BE2C (cell line): Measurements from ENCODE around the gene CD27.

Experiments
- DNase-seq: peaks from one replicate; pipeline ENCODE4 v3.0.0-alpha.2; 2020
- H3K27me3 ChIP-seq: fragments of 250-450 bp; sonication (Bioruptor Pico); 2 replicates; pipeline ENCODE4 v1.5.1; 2020; ENCODE audit warnings: mild to moderate bottlenecking
- H3K36me3 ChIP-seq: fragments of 250-450 bp; sonication (Bioruptor Pico); 2 replicates; pipeline ENCODE4 v1.5.1; 2020; ENCODE audit warnings: mild to moderate bottlenecking
- H3K4me1 ChIP-seq: fragments of 250-450 bp; sonication (Bioruptor Pico); 2 replicates; pipeline ENCODE4 v1.5.1; 2020
- H3K4me3 ChIP-seq: 2 replicates; pipeline ENCODE4 v1.5.1; 2011; ENCODE audit warnings: low read depth, low read length
- H3K9me3 ChIP-seq: fragments of 250-450 bp; sonication (Bioruptor Pico); 2 replicates; pipeline ENCODE4 v1.5.1; 2020
- CTCF ChIP-seq: IDR thresholded peaks from 2 replicates; pipeline ENCODE4 v1.5.1; 2012; ENCODE audit warnings: mild to moderate bottlenecking, low read depth, low read length

CD27 gene

GRCh38 chr12:6459004-6459337 lies 14.2 kb downstream of the CD27 start:
- peaks cover 35% of the 10 kb centered on the region for H3K36me3 ChIP-seq
- DNase-seq = no peak
- no peak overlapping the region for H3K4me3 ChIP-seq
- no peaks in the 10 kb centered on the region for H3K9me3 ChIP-seq
- H3K4me1 ChIP-seq = no peaks in the 10 kb centered on the region
- no peak for TF ChIP-seq CTCF
- no peaks in the 10 kb centered on the region for H3K27me3 ChIP-seq

- no peaks in the 10 kb centered on the region for H3K4me1 ChIP-seq
- no peaks in the 10 kb centered on the region for H3K27me3 ChIP-seq
- H3K4me3 ChIP-seq = no peak overlapping the region
- DNase-seq = no peak
- H3K9me3 ChIP-seq = no peaks in the 10 kb centered on the region
- no peak for TF ChIP-seq CTCF
- peaks cover 50% of the 10 kb centered on the region for H3K36me3 ChIP-seq
These were observed 16.1 kb downstream of the CD27 start for GRCh38 chr12:6460751-6461371.

DNA sequence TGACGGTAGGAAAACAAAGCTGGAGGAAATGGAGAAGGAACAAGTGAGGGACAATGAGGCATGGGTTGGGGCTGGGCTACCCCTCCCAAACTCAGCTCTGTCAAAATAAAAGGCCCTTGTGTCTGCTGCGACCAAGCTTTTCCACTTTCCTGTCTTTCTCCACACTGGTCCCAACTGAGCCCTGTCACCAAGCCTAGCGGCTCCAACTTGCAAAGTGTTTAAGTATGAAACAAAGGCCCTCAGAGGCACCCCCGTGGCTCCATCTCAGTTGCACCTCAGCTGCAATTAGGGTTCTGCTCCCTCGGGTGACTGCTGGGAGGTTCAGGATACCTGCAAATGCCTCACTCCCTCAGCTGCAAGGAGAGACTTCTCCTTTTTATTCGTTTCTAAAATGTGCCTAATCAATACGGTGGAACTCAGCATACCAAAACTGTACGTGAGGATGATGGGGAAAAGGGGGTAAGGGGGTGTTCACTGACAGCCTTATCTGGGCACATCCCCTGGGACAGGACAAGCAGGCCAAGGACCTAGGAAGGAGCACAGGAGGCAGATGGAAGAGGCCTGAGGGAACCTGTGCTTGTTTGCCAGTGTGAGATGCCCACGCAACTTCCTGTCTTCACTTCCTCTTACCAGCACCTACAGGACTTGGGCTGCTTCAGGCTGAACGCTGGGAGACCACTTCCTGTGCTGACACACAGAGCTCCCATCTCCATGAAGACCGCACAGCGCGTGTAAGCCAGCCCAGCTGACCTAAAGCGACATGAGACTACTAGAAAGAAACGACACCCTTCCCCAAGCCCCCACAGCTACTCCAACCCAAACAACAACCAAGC lies 16.9 kb downstream of the CD27 start:
- no peak for TF ChIP-seq CTCF

DNA sequence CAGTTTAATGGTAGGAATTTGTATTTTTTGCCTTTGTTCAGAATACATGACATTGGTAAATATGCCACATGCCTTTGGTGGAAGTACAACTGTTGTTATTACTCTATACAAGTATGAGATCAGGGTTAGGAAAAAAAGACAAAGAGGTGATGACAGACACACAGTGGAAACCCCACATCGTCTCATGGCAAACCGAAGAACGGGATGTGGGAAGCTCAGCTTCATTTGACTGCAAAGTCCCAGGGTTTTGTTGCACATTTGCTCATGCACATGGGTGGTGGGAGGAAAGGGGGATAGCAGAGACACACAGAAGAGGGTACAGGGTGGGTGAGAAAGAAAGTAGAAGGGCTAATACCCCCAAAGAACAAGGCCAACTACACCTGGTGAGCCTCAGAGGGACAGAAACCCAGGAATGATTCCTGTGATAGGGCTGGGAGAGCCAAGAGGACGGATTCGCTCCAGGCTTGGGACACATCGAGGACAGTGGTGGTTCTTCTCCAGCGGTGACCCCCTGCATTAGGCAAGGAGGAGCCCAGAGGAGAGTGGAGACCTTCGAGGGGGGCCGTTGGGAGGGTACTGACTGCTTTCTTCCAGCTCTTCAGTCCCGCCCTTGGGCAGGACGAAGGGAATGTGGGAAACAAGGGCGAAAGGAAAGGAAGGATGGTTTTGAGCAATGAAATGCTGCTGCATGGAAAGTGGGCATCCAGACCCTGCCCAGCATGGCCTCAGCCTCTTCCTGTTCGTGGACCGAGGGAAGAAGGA lies 17.7 kb downstream of the CD27 start:
- Histone ChIP-seq H3K9me3 (no peaks in the 10 kb centered on the region), H3K36me3 (peaks cover 51% of the 10 kb centered on the region), H3K4me1 (no peaks in the 10 kb centered on the region), H3K27me3 (no peaks in the 10 kb centered on the region), H3K4me3 (no peak overlapping the region)
- DNase-seq = no peak
- no peak for TF ChIP-seq CTCF

More for the DNA sequence above, 16.9 kb downstream of the CD27 start:
- Histone ChIP-seq H3K4me1 (no peaks in the 10 kb centered on the region), H3K27me3 (no peaks in the 10 kb centered on the region), H3K36me3 (peaks cover 51% of the 10 kb centered on the region), H3K4me3 (no peak overlapping the region), H3K9me3 (no peaks in the 10 kb centered on the region)
- no peak for DNase-seq

DNA sequence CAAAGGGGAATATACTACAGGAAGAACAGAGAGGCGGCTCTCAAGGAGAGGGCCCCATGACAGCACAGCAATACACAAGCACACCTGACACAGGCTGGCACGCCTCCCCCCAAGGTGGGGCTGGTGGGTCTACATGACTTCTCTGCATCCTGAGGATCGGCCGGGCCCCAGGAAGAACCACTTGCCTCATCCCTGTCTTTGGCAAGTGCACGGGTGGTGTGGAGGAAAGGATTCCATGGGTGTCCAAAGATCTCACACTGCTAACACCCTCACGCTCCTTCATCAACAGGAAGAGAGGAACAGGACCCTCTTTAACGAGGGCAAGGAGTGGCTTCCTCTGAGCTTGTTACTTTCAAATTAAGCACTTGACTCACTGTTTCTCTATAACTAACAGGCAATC lies 18.5 kb downstream of the CD27 start:
- Histone ChIP-seq H3K36me3 (peaks cover 45% of the 10 kb centered on the region), H3K4me1 (no peaks in the 10 kb centered on the region), H3K27me3 (no peaks in the 10 kb centered on the region), H3K4me3 (no peak overlapping the region), H3K9me3 (no peaks in the 10 kb centered on the region)
- DNase-seq = no peak
- TF ChIP-seq CTCF = no peak
